Right lobe of liver (tissue), 4 donors: Measurements from ENCODE around the gene DEPDC5.

ENCODE experiments used
- POLR2A ChIP-seq: fragments of 450-650 bp; IDR thresholded peaks from one replicate; pipeline ENCODE4 v1.6.1; 2017; ENCODE audit warnings: antibody characterized with exemption, mild to moderate bottlenecking
- TF ChIP-seq, protein P1 (sequence below), 4 donors: fragments of 200-600 bp in 3 of 4; fragments of 450-650 bp in 1 of 4; IDR thresholded peaks; one replicate each; pipeline versions ENCODE4 v1.5.1 to v1.8.0; 2016 to 2022; ENCODE audit warnings: antibody characterized with exemption in 4 of 4, mild to moderate bottlenecking in 2 of 4
- donor health status: DM: no; HTN: no; CAD: no.
- donor health status: DM: no; HTN: no; CAD: no.
- donor health status: DM: no; HTN: yes; CAD: no.

DNA sequence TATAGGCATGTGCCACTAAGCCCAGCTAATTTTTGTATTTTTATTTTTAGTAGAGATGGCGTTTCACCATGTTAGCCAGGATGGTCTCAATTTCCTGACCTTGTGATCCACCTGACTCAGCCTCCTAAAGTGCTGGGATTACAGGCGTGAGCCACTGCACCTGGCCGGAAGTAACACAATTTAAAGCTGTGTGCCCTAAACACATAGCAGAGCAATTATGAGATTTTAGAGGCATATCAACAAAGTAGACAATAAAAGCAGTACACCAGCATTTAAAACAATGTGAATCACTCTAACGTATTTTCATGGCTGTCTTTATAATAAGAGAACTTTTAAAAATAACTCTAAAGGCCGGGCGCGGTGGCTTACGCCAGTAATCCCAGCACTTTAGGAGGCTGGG, 46.3 kb upstream of the DEPDC5 start:
- TF ChIP-seq, protein P1, sequence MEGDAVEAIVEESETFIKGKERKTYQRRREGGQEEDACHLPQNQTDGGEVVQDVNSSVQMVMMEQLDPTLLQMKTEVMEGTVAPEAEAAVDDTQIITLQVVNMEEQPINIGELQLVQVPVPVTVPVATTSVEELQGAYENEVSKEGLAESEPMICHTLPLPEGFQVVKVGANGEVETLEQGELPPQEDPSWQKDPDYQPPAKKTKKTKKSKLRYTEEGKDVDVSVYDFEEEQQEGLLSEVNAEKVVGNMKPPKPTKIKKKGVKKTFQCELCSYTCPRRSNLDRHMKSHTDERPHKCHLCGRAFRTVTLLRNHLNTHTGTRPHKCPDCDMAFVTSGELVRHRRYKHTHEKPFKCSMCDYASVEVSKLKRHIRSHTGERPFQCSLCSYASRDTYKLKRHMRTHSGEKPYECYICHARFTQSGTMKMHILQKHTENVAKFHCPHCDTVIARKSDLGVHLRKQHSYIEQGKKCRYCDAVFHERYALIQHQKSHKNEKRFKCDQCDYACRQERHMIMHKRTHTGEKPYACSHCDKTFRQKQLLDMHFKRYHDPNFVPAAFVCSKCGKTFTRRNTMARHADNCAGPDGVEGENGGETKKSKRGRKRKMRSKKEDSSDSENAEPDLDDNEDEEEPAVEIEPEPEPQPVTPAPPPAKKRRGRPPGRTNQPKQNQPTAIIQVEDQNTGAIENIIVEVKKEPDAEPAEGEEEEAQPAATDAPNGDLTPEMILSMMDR (IDR thresholded peaks at IDR 0.05): no peak
- TF ChIP-seq POLR2A: no peak
